NCI-H446 treated with DMSO at 0.1 percent for 48 hours (cell line): ENCODE data around the gene NREP.

ENCODE experiments used
- DNase-seq: peaks from one replicate; lab custom pipeline; 2025; lab: John Stamatoyannopoulos, UW

Gene NREP

DNA sequence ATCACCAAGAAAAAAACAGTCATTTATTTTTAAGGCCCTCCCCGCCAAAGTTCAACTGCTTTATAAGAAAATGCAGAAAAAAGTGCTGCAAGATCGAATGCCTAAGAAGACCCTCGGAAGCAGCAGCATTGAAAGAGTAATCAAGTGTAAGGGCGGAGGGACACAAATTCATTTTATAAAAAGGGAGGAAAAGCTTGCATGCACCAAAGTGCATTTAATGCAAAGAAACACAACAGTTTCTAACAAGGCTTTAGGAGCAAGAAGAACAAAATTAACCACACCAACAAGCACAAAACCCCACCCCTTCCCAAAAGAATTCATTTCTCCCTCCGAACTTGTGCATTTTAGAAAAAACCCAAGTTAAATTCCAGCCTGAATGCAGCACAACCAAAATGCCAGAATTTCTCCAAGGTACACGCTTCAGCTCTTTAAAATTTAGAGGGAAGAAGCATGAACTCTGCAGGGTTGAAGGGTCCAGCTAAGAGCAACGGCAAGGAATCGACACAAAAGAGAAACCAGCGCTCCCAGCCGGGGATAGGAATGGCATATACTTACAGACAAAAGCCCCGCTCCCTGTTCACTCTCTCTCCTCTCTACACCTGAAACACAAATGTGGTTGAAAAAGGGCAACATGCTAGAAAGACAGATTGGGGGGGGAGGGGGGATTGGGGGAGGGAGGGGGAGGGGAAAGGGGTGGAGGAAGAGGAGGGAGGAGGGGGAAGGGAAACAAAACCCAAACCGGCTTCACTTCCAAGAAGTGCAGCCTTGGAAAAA lies at the start of gene NREP:
TSS of gene NREP (minus strand) at position 614 of the 774 bp plus-strand sequence. CDS start 1,422 bp downstream, outside the sequence.
- no peak for DNase-seq

DNA sequence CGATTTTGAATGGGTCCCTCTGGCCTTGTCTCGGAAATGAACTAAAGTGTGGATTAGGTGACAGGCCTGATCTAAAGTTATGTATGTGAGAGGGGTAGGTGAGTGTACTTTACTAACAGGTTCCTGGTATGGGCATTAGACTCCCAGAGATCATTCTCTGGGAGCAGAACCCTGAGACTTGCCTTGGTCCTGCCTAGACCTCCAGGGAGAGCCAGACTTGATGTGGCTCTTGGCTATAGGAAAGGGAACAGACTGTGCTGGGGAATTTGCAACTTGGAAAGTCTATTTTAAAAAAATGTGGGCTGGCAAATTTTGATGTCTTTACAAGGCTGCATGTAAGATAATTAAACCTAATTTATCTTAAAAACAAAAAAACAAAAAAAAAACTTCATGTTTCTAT lies 49.8 kb upstream of the NREP start:
- no peak for DNase-seq

- no peak for DNase-seq
Measured at GRCh38 chr5:111806156-111806555, 49.2 kb upstream of the NREP start.

GRCh38 chr5:111805071-111805470 lies 48.1 kb upstream of the NREP start:
- DNase-seq = no peak

- no peak for DNase-seq
Measured at GRCh38 chr5:111800351-111800750, 43.4 kb upstream of the NREP start.

GRCh38 chr5:111795142-111795541 lies 38.1 kb upstream of the NREP start:
- DNase-seq = no peak

GRCh38 chr5:111792471-111793058 lies 35.6 kb upstream of the NREP start:
- DNase-seq = no peak

DNA sequence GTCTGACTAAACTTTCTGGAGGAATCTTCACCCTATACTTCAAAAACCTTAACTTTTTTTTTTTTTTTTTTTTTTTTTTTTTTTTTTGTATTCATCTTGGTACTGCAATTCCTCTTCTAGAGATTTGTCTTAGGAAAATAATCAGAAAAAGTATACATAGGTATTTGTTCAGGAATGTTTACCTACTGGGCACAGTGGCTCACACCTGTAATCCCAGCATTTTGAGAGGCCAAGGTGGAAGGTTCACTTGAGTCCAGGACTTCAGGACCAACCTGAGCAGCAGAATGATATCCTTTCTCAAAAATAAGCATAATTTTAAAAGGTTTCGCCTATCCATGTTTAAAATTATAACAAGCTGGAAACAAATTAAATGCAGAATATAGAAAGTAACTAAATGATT lies 33.3 kb upstream of the NREP start:
- DNase-seq = no peak

GRCh38 chr5:111787006-111787405 lies 30.0 kb upstream of the NREP start:
- no peak for DNase-seq

- no peak for DNase-seq
Measured at GRCh38 chr5:111784491-111785181, 27.6 kb upstream of the NREP start.

DNA sequence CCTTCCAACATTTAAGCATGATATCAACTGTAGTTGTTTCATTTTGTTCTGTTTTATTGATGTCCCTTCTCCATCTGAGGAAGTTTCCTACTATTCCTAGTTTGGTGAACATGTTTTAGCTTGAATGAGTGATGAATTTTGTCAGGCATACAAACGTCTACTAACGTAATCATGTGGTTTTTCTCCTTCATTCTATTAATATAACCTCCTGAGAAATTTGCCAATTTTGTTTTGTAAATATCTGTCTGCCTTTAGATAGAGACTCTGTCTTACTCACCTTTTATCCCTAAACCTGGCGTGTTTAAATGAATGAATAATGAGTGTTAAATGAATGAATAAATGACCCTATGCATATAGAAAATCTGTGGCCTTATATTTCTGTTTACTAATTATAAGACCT lies 26.5 kb upstream of the NREP start:
- no peak for DNase-seq

DNA sequence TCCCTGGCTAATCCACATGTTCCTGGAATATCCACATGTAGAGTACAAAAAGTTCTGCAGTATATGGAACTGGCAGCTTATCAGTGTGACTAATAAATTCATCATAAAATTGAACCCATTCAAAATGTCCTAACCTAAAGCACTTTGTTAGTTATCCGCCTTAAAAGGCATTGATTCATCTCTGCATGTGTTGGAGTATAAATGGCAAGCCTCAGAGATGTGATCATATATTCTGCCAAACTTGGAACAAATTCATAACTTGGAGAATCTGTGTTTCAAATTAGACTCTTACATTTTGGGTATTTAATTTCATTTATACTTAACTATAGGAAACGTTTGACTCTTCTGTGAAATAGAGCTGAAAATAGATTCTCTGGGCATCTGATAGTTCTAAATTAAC lies 25.2 kb upstream of the NREP start:
- no peak for DNase-seq

DNA sequence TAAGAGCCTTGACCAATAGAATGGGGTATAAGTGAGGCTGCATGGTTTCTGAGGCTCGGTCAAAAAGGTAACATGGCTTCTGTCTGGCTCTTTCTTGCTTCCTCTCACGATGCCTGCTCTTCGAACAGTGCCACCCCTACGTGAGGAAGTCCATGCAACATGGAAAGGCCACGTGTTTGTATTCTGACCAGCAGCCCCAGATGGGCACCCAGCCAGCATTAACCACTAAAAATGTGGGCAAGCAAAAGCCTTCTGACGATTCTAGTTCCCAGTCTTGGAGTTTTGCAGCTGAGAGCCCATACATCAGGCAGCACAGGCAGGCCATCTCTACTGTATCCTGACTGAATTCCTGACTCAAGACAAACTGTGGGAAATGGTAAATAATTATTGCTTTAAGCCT lies 24.2 kb upstream of the NREP start:
- DNase-seq = no peak

GRCh38 chr5:111779922-111780292 lies 22.9 kb upstream of the NREP start:
- no peak for DNase-seq

GRCh38 chr5:111779260-111779921 lies 22.4 kb upstream of the NREP start:
- DNase-seq = no peak

DNA sequence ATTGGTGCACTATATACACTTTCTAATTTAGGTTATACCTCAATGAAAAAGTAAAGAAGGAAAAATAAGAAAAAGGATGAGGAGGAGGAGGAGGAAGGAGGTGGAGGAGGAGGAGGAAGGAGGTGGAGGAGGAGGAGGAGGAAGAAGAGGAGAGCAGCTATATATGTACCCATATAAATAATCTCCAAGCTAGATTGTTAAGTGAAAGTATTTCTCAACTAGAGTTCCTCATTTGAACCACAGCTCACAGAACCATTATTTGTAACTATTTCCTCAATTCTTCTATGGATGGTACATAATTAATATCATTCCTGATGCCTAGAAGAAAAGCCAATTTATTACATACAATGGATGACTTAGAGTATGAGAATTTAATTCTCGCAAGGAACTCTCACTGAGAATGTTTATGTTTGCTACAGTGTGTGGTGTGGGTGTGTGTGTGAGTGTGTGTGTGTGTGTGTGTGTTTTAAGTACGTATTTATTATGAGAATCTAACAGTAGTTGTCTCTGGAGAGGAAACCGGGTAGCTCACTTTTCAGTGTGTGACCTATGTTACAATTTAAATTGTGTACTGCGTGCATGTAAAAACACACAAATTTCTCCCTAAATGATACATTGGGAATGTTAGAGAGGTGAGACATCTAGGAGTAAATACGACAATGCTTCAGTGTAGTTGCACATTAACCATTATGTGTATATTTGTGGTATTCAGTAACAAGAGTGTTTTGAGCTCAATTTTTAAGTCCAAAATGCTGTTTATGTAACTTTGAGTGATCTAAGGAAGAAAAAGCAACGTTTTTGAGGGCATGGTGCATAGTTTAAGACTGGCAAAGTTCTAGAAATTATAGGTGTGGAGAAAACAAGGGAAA lies 20.2 kb upstream of the NREP start:
- DNase-seq = no peak

DNA sequence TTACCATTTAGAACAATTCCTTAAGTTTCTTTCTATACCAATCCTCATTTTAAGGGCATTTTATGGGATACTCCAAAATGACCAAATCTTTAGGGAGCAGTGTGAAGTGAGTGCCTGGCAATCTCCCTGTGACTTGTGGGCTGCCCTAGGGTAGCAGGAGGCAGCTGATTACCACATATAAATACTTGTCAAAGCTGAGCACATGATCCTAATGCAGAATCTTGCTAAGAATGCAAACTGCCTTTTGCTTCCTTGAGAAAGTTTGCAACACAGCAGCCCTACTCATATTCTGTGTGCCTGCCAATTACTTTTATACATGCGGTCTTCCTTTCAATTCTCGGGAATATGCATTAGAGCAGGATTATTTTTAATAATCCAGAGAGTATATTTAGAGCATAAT lies 18.2 kb upstream of the NREP start:
- no peak for DNase-seq

GRCh38 chr5:111774525-111774924 lies 17.5 kb upstream of the NREP start:
- no peak for DNase-seq

GRCh38 chr5:111772456-111773122 lies 15.6 kb upstream of the NREP start:
- DNase-seq = no peak

GRCh38 chr5:111769541-111769940 lies 12.5 kb upstream of the NREP start:
- no peak for DNase-seq
